ENCODE results near the gene ADAP1.

- no peak for TF ChIP-seq CTCF (IDR thresholded peaks at IDR 0.05)
- no peak for TF ChIP-seq POLR2A (IDR thresholded peaks at IDR 0.05)
Observed at GRCh38 chr7:999149-999879, 44.8 kb upstream of the ADAP1 start.

Data from lower leg skin (tissue), 3 donors.